HFF-Myc (cell line): ENCODE data around the gene SRCIN1.

ENCODE experiments used
- DNase-seq: peaks from one replicate; pipeline ENCODE4 v3.0.0-alpha.2; 2011; ENCODE audit warnings: low read depth; ENCODE audit errors: extremely low read depth
- H3K4me3 ChIP-seq: replicated peaks from 2 replicates; pipeline ENCODE4 v1.5.1; 2011; ENCODE audit warnings: low read depth, mild to moderate bottlenecking, control low read depth, low read length
- TF ChIP-seq, protein P1 (sequence below): IDR thresholded peaks from 2 replicates; pipeline ENCODE4 v1.5.1; 2012; ENCODE audit warnings: mild to moderate bottlenecking, low read depth, low read length, control low read depth; ENCODE audit errors: missing control alignments

SRCIN1 gene

DNA sequence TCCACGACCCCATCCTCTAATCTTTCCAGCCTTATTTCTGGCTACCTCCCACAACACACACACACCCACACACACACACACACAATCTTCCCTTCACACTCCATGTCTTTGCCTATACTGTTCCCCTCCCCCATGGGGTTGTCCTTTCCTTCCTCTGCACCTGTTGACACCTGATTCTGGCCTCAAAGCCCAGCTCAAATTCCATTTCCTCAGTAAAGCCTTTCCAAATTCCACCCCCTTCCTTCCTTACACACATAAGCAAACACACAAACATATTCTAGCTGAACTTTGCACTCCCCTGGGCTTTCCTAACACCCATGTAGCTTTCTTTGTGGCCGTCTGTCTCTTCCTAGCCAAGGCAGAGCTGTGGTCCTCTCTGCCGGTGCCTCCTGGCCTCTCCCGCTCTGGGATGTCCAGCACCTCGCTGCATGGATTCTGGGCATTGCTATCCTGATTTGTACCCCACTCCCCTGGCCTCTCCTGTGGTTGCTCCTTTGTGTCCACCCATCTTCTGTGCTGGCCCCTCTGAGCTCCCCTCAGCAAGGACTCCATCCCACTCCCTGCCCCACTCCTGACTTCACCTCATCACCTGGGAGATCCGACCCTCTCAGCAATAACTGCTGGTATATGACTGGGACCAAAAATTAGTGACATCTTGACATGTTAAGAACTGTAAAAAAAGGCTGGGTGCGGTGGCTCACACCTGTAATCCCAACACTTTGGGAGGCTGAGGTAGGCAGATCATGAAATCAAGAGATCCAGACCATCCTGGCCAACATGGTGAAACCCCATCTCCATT is 8.4 kb upstream of the SRCIN1 start:
- H3K4me3 ChIP-seq: no peak overlapping the region
- no peak for DNase-seq
- TF ChIP-seq, protein P1, sequence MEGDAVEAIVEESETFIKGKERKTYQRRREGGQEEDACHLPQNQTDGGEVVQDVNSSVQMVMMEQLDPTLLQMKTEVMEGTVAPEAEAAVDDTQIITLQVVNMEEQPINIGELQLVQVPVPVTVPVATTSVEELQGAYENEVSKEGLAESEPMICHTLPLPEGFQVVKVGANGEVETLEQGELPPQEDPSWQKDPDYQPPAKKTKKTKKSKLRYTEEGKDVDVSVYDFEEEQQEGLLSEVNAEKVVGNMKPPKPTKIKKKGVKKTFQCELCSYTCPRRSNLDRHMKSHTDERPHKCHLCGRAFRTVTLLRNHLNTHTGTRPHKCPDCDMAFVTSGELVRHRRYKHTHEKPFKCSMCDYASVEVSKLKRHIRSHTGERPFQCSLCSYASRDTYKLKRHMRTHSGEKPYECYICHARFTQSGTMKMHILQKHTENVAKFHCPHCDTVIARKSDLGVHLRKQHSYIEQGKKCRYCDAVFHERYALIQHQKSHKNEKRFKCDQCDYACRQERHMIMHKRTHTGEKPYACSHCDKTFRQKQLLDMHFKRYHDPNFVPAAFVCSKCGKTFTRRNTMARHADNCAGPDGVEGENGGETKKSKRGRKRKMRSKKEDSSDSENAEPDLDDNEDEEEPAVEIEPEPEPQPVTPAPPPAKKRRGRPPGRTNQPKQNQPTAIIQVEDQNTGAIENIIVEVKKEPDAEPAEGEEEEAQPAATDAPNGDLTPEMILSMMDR: no peak

DNA sequence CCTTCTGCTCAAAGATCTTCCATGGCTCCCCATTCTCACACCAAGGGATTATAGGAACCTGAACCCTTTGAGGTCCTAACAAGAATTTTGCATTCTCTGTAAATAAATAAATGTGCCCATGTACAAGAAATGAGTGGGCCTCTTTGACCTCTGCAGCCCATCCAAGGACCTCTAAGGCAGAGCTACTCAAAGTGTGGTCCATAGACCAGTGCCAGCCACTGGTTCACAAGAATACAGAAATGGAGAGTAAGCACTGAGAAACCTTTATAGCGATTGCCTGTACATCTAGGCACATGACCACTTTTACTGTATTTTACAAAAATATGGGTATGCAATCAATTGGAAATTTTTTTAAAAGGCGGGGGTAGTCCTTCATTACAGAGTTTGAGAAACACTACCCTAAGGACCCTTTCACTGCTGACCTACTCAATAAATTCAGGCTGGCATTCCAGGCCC is 7.8 kb upstream of the SRCIN1 start:
- TF ChIP-seq, protein P1: no peak
- H3K4me3 ChIP-seq: no peak overlapping the region
- DNase-seq: no peak

DNA sequence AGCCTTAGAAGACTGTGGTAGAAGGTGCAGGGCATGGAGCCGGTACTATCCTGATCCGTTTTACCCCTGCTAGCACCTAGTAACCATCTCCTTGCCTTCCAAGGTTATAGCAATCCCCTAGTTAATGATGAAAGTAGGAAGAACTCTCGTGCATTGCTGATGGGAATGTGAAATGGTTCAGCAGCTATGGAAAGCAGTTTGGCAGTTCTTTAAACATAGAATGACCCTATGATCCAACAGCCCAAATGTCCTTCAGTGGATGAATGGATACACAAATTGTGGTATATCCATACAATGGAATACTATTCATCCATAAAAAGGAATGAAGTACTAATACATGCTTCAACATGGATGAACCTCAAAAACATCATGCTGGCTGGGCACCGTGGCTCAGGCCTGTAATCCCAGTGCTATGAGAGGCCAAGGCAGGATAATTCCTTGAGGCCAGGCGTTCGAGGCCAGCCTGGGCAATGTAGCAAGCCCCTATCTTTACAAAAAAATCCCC is 6.2 kb upstream of the SRCIN1 start:
- TF ChIP-seq, protein P1: no peak
- no peak for DNase-seq
- no peak overlapping the region for H3K4me3 ChIP-seq

DNA sequence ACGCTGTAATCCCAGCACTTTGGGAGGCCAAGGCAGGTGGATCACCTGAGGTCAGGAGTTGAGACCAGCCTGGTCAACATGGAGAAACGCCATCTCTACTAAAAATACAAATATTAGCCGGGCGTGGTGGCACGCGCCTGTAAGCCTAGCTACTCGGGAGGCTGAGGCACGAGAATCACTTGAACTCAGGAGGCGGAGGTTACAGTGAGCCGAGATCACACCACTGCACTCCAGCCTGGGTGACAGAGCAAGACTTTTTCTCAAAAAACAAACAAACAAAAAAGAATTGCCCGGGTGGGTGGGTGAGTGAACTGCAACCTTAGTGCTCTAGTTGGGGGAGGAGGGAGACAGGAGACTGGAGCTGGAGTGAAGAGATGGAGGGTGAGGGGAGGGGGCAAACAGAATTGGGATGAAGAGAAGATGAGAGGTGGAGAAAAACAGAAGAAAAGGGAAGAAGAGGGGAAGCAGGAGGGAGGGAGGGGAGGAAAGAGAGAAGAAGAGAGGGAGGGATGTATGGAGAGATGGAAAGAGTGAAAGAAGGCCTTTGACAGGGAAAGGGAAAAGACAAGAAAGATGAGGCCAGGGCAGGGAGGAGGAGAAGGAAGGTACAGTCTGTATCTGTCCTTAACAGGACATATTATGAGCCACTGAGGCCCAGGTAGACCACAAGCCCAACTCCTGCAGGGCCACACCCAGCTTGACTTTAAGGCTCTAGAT is 5.5 kb upstream of the SRCIN1 start:
- TF ChIP-seq, protein P1: no peak
- no peak overlapping the region for H3K4me3 ChIP-seq
- no peak for DNase-seq

DNA sequence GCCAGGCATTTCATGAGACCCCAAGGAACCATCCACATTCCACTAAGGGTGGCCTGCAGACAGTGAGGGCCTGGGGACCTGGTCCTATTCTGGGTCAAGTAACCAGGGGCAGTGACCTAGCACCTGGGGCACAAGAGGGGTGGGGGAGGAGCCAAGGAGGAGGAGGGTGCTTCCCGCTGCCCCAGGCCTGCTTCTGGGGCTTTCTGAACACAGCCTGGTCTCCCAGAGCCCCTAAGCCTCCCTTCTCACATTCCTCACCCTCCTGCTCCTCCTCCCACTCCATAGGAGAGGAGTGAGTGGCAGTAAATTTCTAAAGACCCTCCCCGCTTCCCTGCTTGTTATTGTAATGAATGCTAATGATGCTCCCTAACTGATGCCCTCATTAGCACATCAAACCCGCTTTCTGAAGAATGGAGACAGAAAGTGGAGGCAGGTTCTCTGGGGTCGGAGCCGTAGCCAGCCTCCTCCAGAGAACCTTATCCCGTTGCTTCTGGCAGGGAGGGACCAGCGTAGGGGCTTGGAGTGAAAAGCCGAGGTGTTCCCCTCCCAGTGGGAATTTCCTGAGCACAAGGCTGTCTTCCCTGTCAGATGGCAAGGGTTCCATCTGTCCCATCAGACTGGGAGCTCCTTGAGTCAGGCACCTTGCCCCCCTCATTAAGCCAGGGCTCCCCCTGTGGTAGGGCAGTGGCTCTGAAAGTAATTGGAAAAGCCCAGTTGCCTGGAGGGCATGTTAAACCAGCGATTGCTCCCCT is 3.7 kb upstream of the SRCIN1 start:
- no peak overlapping the region for H3K4me3 ChIP-seq
- TF ChIP-seq, protein P1: no peak
- DNase-seq: no peak

DNA sequence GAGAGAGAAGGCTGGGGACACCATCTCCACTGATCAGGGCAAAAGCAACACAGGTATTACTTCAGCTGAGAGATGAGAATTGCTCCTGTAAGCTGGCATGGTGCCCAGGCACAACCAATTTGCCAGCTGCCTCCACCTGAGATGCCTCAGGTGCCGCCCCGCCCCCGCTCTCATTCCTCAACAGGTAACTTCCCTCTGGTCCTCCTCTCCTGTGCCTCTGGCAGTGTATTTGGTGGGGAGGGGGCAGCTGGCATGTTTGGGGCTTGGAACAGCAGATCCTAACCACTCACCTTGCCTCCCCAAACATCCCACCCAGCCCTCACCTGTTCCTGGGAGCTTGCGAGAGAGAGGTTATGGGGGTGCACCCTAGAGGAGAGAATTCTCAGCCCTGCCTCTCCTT is 2.9 kb upstream of the SRCIN1 start:
- H3K4me3 ChIP-seq: no peak overlapping the region
- TF ChIP-seq, protein P1: no peak
- DNase-seq: no peak
